Neural cell (in vitro differentiated cells): ENCODE results near the gene LY9. TPM values are rescaled to one million over a fixed set of nuclear protein-coding genes. Genes with fewer than 3 reads are reported as not detected.

Source experiments
- H2AFZ ChIP-seq: fragments of 200-600, 300-800 bp; sonication (generic), shearing (Covaris generic); 2 replicates; pipeline ENCODE4 v1.6.0; 2014; ENCODE audit warnings: low read depth, mild to moderate bottlenecking, antibody characterized with exemption, low read length, moderate library complexity
- H3F3A ChIP-seq: fragments of 200-600 bp; shearing (Covaris generic); 2 replicates; pipeline ENCODE4 v1.6.1; 2016; ENCODE audit warnings: mild to moderate bottlenecking, moderate library complexity, mixed read lengths, antibody characterized with exemption, low read length; ENCODE audit not compliant: insufficient read depth, poor library complexity, severe bottlenecking
- H3K27ac ChIP-seq: fragments of 200-600, 300-800 bp; sonication (generic), shearing (Covaris generic); 2 replicates; pipeline ENCODE4 v1.5.1; 2014; ENCODE audit warnings: mild to moderate bottlenecking, low read length, moderate library complexity
- H3K27me3 ChIP-seq: fragments of 300-800, 200-600 bp; sonication (generic), shearing (Covaris generic); 2 replicates; pipeline ENCODE4 v1.6.0; 2014; ENCODE audit warnings: mild to moderate bottlenecking, low read depth, low read length, moderate library complexity; ENCODE audit not compliant: insufficient read depth
- H3K36me3 ChIP-seq: fragments of 300-800, 200-600 bp; sonication (generic), shearing (Covaris generic); 2 replicates; pipeline ENCODE4 v1.5.1; 2014; ENCODE audit warnings: mild to moderate bottlenecking, antibody characterized with exemption, low read length, moderate library complexity; ENCODE audit not compliant: insufficient read depth
- H3K4me2 ChIP-seq: fragments of 300-800, 200-600 bp; sonication (generic), shearing (Covaris generic); 2 replicates; pipeline ENCODE4 v1.6.0; 2014; ENCODE audit warnings: mild to moderate bottlenecking, low read length
- H3K4me3 ChIP-seq: fragments of 300-800, 200-600 bp; sonication (generic), shearing (Covaris generic); 2 replicates; pipeline ENCODE4 v1.5.1; 2014; ENCODE audit warnings: mild to moderate bottlenecking, low read length, moderate library complexity
- H3K79me2 ChIP-seq: fragments of 200-600 bp; shearing (Covaris generic); replicated peaks from 2 replicates; pipeline ENCODE4 v1.6.0; 2014; ENCODE audit warnings: mild to moderate bottlenecking, low read length, moderate library complexity; ENCODE audit not compliant: insufficient read depth
- H3K9ac ChIP-seq: fragments of 300-800, 200-600 bp; sonication (generic), shearing (Covaris generic); 2 replicates; pipeline ENCODE4 v1.6.1; 2016; ENCODE audit warnings: mild to moderate bottlenecking, low read length, mixed read lengths
- H3K9me2 ChIP-seq: fragments of 200-600 bp; shearing (Covaris generic); 2 replicates; pipeline ENCODE4 v1.6.1; 2016; ENCODE audit warnings: mild to moderate bottlenecking, low read length, mixed read lengths; ENCODE audit not compliant: insufficient read depth
- H3K9me3 ChIP-seq: fragments of 200-600, 300-800 bp; sonication (generic), shearing (Covaris generic); 2 replicates; pipeline ENCODE4 v1.6.1; 2016; ENCODE audit warnings: mild to moderate bottlenecking, mixed run types, low read length, moderate library complexity, mixed read lengths
- H4K20me1 ChIP-seq: fragments of 200-600 bp; shearing (Covaris generic); 2 replicates; pipeline ENCODE4 v1.6.1; 2016; ENCODE audit warnings: mild to moderate bottlenecking, mixed run types; ENCODE audit not compliant: insufficient read depth
- EP300 ChIP-seq: fragments of 450-650 bp; conservative IDR thresholded peaks from 2 replicates; pipeline ENCODE4 v1.6.1; 2014; ENCODE audit warnings: antibody characterized with exemption, mild to moderate bottlenecking, moderate library complexity; ENCODE audit not compliant: poor library complexity, severe bottlenecking
- EZH2 ChIP-seq: fragments of 200-600, 300-800 bp; shearing (Covaris generic), sonication (generic); IDR thresholded peaks from 2 replicates; pipeline ENCODE4 v1.6.1; 2014; ENCODE audit warnings: antibody characterized with exemption, low read length, borderline replicate concordance, mild to moderate bottlenecking; ENCODE audit not compliant: insufficient read depth, poor library complexity, severe bottlenecking
- MXI1 ChIP-seq: fragments of 450-650 bp; conservative IDR thresholded peaks from 2 replicates; pipeline ENCODE4 v1.6.1; 2014; ENCODE audit warnings: antibody characterized with exemption, mild to moderate bottlenecking; ENCODE audit not compliant: poor library complexity, severe bottlenecking
- POLR2AphosphoS5 ChIP-seq: IDR thresholded peaks from 2 replicates; pipeline ENCODE4 v1.6.1; 2012
- RAD21 ChIP-seq: fragments of 450-650 bp; conservative IDR thresholded peaks from 2 replicates; pipeline ENCODE4 v1.6.1; 2014; ENCODE audit warnings: antibody characterized with exemption, mild to moderate bottlenecking, moderate library complexity
- REST ChIP-seq: IDR thresholded peaks from 2 replicates; pipeline ENCODE4 v1.6.1; 2012; ENCODE audit warnings: borderline replicate concordance
- SMC3 ChIP-seq: fragments of 450-650 bp; conservative IDR thresholded peaks from 2 replicates; pipeline ENCODE4 v1.6.1; 2014; ENCODE audit warnings: antibody characterized with exemption, mild to moderate bottlenecking, moderate library complexity; ENCODE audit not compliant: poor library complexity
- TAF1 ChIP-seq: IDR thresholded peaks from 2 replicates; pipeline ENCODE4 v1.6.1; 2012; ENCODE audit warnings: low read depth
- polyA plus RNA-seq: library from polyadenylated mRNA; depleted of rRNA; stranded (reverse); fragments of >200 nt; gene quantifications from 2 replicates; pipeline ENCODE4 v1.2.3, GENCODE V29; 2014

The LY9 gene
- polyA plus RNA-seq, 1 donor from 2014 or later: not detected

- Histone ChIP-seq H3K4me2 (no peak overlapping the region), H3K27ac (no peak overlapping the region), H3K4me3 (no peak overlapping the region), H3K9me2 (no peaks in the 10 kb centered on the region), H3K36me3 (no peaks in the 10 kb centered on the region), H3K79me2 (no peaks in the 10 kb centered on the region), H4K20me1 (no peaks in the 10 kb centered on the region), H3K9ac (no peak overlapping the region), H3K9me3 (no peaks in the 10 kb centered on the region), H2AFZ (no peak overlapping the region), H3K27me3 (no peaks in the 10 kb centered on the region), H3F3A (no peaks in the 10 kb centered on the region)
- no peak for TF ChIP-seq MXI1
- no peak for TF ChIP-seq REST
- TF ChIP-seq EZH2: no peak
- TF ChIP-seq TAF1: no peak
- no peak for TF ChIP-seq RAD21
Observed at GRCh38 chr1:160807738-160808137, 11.8 kb downstream of the LY9 start.

DNA sequence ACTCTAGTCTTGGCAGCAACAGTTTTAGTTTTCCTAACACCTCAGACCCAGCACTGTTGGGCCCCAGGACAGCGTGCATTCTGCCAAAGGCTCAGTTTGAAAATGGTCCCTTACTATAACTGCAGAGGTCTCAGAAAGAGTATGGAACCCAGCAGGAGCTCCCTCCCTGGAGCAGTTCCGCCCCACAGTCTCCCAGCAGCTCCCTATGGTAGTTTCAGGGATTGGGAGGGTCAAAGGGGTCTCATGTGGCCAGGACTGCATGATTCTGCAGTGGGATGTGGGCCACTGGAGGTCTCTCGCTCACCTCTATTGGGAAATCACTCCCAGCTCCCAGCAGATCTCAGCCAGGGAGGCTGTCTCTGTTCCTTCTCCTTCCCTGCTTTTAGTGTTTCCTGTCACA, 12.3 kb downstream of the LY9 start:
- H3K27me3 ChIP-seq: no peaks in the 10 kb centered on the region
- no peak overlapping the region for H3K4me3 ChIP-seq
- no peaks in the 10 kb centered on the region for H3K9me3 ChIP-seq
- H3K27ac ChIP-seq: no peak overlapping the region
- H3K4me2 ChIP-seq: no peak overlapping the region
- H3F3A ChIP-seq: no peaks in the 10 kb centered on the region
- no peak overlapping the region for H2AFZ ChIP-seq
- no peaks in the 10 kb centered on the region for H3K36me3 ChIP-seq
- H3K9me2 ChIP-seq: no peaks in the 10 kb centered on the region
- H3K79me2 ChIP-seq: no peaks in the 10 kb centered on the region
- H3K9ac ChIP-seq: no peak overlapping the region
- TF ChIP-seq REST (no peak), MXI1 (no peak), RAD21 (no peak), EZH2 (no peak), POLR2AphosphoS5 (no peak), SMC3 (no peak), EP300 (no peak), TAF1 (no peak)
- no peaks in the 10 kb centered on the region for H4K20me1 ChIP-seq
